HepG2 (cell line): ENCODE data around the gene MXRA8. TPM values are rescaled to one million over a fixed set of nuclear protein-coding genes. Genes with fewer than 3 reads are reported as not detected.
A peak's percentile ranks its signal among the peaks of the same experiment; 100 is the strongest.

Source experiments
- EZH2 ChIP-seq: conservative IDR thresholded peaks from 2 replicates; pipeline ENCODE4 v1.6.1; 2012; ENCODE audit warnings: mild to moderate bottlenecking, low read depth, low read length, moderate library complexity
- FOSL1 ChIP-seq: sonication (generic); formaldehyde crosslinking; IDR thresholded peaks from 2 replicates; pipeline ENCODE4 v1.9.0; 2021; ENCODE audit warnings: missing genetic modification reagents, borderline replicate concordance
- HMG20A ChIP-seq: IDR thresholded peaks from 2 replicates; pipeline ENCODE4 v1.6.1; 2016; ENCODE audit warnings: borderline replicate concordance
- HNRNPL ChIP-seq: fragments of 200-400 bp; formaldehyde crosslinking; IDR thresholded peaks from 2 replicates; pipeline ENCODE4 v1.6.1; 2017; ENCODE audit warnings: mild to moderate bottlenecking, low read depth, low read length
- NKX3-1 ChIP-seq: sonication (generic); formaldehyde crosslinking; IDR thresholded peaks from 2 replicates; pipeline ENCODE4 v1.5.0; 2020; ENCODE audit warnings: missing genetic modification reagents
- PHF20 ChIP-seq: sonication (generic); formaldehyde crosslinking; IDR thresholded peaks from 2 replicates; pipeline ENCODE4 v1.5.0; 2020; ENCODE audit warnings: mild to moderate bottlenecking, missing genetic modification reagents
- REL ChIP-seq: sonication (generic); formaldehyde crosslinking; conservative IDR thresholded peaks from 2 replicates; pipeline ENCODE4 v1.8.0; 2022; ENCODE audit warnings: mild to moderate bottlenecking, missing genetic modification reagents, moderate library complexity
- RORA ChIP-seq: sonication (generic); formaldehyde crosslinking; IDR thresholded peaks from 2 replicates; pipeline ENCODE4 v1.5.0; 2020; ENCODE audit warnings: mild to moderate bottlenecking, missing genetic modification reagents, moderate library complexity
- SIX1 ChIP-seq: sonication (generic); formaldehyde crosslinking; IDR thresholded peaks from 2 replicates; pipeline ENCODE4 v1.4.0; 2020; ENCODE audit warnings: missing genetic modification reagents, borderline replicate concordance
- TAF1 ChIP-seq: sonication (generic); formaldehyde crosslinking; IDR thresholded peaks from 2 replicates; pipeline ENCODE4 v1.4.0; 2020; ENCODE audit warnings: missing genetic modification reagents
- TFE3 ChIP-seq: IDR thresholded peaks from 2 replicates; pipeline ENCODE4 v1.6.1; 2016
- ZFP41 ChIP-seq: sonication (generic); formaldehyde crosslinking; IDR thresholded peaks from 2 replicates; pipeline ENCODE4 v1.4.0; 2020; ENCODE audit warnings: mild to moderate bottlenecking, missing genetic modification reagents, borderline replicate concordance
- ZMYM4 ChIP-seq: sonication (generic); formaldehyde crosslinking; IDR thresholded peaks from 2 replicates; pipeline ENCODE4 v1.8.1; 2023; ENCODE audit warnings: mild to moderate bottlenecking, missing genetic modification reagents
- ZNF432 ChIP-seq: sonication (generic); formaldehyde crosslinking; IDR thresholded peaks from 2 replicates; pipeline ENCODE4 v1.5.0; 2020; ENCODE audit warnings: missing genetic modification reagents, mild to moderate bottlenecking, borderline replicate concordance
- ZNF552 ChIP-seq: sonication (generic); formaldehyde crosslinking; IDR thresholded peaks from 2 replicates; pipeline ENCODE4 v1.9.0; 2022; ENCODE audit warnings: missing genetic modification reagents, mild to moderate bottlenecking, borderline replicate concordance
- ZNF567 ChIP-seq: sonication (generic); formaldehyde crosslinking; IDR thresholded peaks from 2 replicates; pipeline ENCODE4 v1.8.1; 2023; ENCODE audit warnings: mild to moderate bottlenecking, missing genetic modification reagents, borderline replicate concordance
- ZNF737 ChIP-seq: sonication (generic); formaldehyde crosslinking; IDR thresholded peaks from 2 replicates; pipeline ENCODE4 v1.5.0; 2020; ENCODE audit warnings: missing genetic modification reagents, mild to moderate bottlenecking, borderline replicate concordance
- ZNF749 ChIP-seq: sonication (generic); formaldehyde crosslinking; IDR thresholded peaks from 2 replicates; pipeline ENCODE4 v1.8.0; 2022; ENCODE audit warnings: mild to moderate bottlenecking, missing genetic modification reagents, moderate library complexity, borderline replicate concordance
- ZSCAN31 ChIP-seq: sonication (generic); formaldehyde crosslinking; IDR thresholded peaks from 2 replicates; pipeline ENCODE4 v1.5.0; 2020; ENCODE audit warnings: low read depth, mild to moderate bottlenecking, missing genetic modification reagents
- polyA plus RNA-seq, 8 experiments: library from polyadenylated mRNA; depleted of rRNA in 3 of 8; stranded (reverse) in 7 of 8; unstranded in 1 of 8; fragments of >200 nt; fragmentation: Illumina TruSeq in 4 of 8; extraction: Trizol in 4 of 8; gene quantifications; 2 replicates each; pipeline versions ENCODE4 v1.2.1 to v1.2.3, GENCODE V29; 2011 to 2016; ENCODE audit warnings: low read depth in 4 of 8, missing spikeins in 1 of 8, mixed read lengths in 1 of 8; ENCODE audit not compliant: insufficient read depth in 1 of 8
- total RNA-seq, 5 experiments: library from RNA; depleted of rRNA; stranded (reverse); fragments of >200 nt; fragmentation: Illumina TruSeq; extraction: Trizol; gene quantifications; 2 replicates each; pipeline ENCODE4 v1.2.3, GENCODE V29; 2016; ENCODE audit warnings: low read depth in 1 of 5
- TF ChIP-seq, protein P1 (sequence below), 2 experiments: fragments of 450-650 bp in 1 of 2; sonication (generic) in 1 of 2; formaldehyde crosslinking; IDR thresholded peaks; 2 replicates each; pipeline versions ENCODE4 v1.5.0 to v1.8.0; 2020 to 2022; ENCODE audit warnings: mild to moderate bottlenecking in 1 of 2, missing genetic modification reagents in 1 of 2
- TF ChIP-seq, protein P2 (sequence below): sonication (generic); formaldehyde crosslinking; IDR thresholded peaks from 2 replicates; pipeline ENCODE4 v1.8.1; 2023; ENCODE audit warnings: mild to moderate bottlenecking, inconsistent platforms, moderate library complexity, missing genetic modification reagents, borderline replicate concordance
- TF ChIP-seq, protein P3 (sequence below): sonication (generic); formaldehyde crosslinking; conservative IDR thresholded peaks from 2 replicates; pipeline ENCODE4 v1.4.0; 2020; ENCODE audit warnings: missing genetic modification reagents

The MXRA8 gene
- total and polyA plus RNA-seq, 2 of the 13 experiments (the other 11 are each of a cell fraction or from before 2014, with no cell fraction given) = 19.8 to 44.8 TPM

DNA sequence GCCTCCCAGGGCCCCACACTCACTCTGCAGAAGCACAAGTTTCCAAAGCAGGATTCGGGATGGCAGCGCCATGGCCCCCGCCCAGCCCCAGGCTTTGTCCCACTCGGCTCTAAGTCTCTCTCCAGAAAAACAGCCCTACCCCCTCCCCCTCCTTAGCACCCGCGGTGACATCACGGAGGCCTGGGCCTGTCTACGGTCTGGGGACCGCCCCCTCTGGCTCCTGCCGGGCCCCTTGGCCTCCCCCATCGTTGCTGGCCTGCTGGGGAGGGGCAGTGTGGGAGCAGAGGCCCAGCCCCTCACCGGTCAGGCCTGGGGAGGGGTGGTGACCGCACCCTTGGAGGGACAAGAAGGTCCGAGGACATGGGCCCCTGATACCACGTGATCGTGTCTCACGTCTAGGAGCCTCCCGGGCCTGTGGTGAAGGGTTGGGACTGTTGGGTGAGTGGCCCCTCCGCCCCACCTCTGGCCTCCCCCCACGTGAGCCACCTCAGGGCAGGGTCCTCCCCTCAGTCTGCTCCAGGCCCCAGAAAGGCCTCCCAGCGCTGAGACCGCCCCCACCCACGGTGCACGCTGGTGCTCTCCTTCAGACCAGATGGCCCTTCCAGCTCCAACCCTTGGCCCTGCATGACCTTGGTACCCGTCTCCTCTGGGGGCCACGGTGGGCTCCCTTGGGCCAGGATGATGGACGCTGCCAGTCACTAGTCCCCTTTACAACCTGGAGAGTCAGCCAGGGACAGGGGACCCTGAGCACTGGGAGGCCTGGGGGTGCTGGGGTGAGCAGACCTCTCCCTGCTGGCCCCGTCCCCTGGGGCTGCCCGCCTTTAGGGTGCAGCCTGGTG lies at the start of gene MXRA8 (continued):
- 0 out of 2 replicates have a peak, but pooled peaks have one; percentile 58 for TF ChIP-seq ZNF552
- 0 out of 2 replicates have a peak, but pooled peaks have one; percentile 31 for TF ChIP-seq HNRNPL
- no peak for TF ChIP-seq SIX1 (CRISPR knock-in tag)
- no peak for TF ChIP-seq FOSL1 (CRISPR knock-in tag)
- TF ChIP-seq ZNF749 (CRISPR knock-in tag) = no peak
- TF ChIP-seq, protein P1, sequence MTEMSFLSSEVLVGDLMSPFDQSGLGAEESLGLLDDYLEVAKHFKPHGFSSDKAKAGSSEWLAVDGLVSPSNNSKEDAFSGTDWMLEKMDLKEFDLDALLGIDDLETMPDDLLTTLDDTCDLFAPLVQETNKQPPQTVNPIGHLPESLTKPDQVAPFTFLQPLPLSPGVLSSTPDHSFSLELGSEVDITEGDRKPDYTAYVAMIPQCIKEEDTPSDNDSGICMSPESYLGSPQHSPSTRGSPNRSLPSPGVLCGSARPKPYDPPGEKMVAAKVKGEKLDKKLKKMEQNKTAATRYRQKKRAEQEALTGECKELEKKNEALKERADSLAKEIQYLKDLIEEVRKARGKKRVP (CRISPR knock-in tag; IDR thresholded peaks at IDR 0.05) = no peak
- no peak for TF ChIP-seq ZNF737 (CRISPR knock-in tag)
- TF ChIP-seq, protein P2, sequence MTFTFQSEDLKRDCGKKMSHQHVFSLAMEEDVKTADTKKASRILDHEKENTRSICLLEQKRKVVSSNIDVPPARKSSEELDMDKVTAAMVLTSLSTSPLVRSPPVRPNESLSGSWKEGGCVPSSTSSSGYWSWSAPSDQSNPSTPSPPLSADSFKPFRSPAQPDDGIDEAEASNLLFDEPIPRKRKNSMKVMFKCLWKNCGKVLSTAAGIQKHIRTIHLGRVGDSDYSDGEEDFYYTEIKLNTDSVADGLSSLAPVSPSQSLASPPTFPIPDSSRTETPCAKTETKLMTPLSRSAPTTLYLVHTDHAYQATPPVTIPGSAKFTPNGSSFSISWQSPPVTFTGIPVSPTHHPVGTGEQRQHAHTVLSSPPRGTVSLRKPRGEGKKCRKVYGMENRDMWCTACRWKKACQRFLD = no peak
- no peak for TF ChIP-seq NKX3-1 (CRISPR knock-in tag)
- TF ChIP-seq ZSCAN31 (CRISPR knock-in tag) = no peak
- no peak for TF ChIP-seq TFE3
- TF ChIP-seq ZNF567 (CRISPR knock-in tag) = no peak
- no peak for TF ChIP-seq REL (CRISPR knock-in tag)
- no peak for TF ChIP-seq ZFP41 (CRISPR knock-in tag)
- TF ChIP-seq RORA (CRISPR knock-in tag) = no peak
- TF ChIP-seq ZMYM4 (CRISPR knock-in tag) = 0 out of 2 replicates have a peak, but pooled peaks have one; percentile 25
- no peak for TF ChIP-seq HMG20A (CRISPR knock-in tag)
- peak; percentile 21; the same call in 1 of the 2 replicates for TF ChIP-seq TAF1
- TF ChIP-seq ZNF432 = no peak
- TF ChIP-seq PHF20 (CRISPR knock-in tag) = no peak
- TF ChIP-seq, protein P3, sequence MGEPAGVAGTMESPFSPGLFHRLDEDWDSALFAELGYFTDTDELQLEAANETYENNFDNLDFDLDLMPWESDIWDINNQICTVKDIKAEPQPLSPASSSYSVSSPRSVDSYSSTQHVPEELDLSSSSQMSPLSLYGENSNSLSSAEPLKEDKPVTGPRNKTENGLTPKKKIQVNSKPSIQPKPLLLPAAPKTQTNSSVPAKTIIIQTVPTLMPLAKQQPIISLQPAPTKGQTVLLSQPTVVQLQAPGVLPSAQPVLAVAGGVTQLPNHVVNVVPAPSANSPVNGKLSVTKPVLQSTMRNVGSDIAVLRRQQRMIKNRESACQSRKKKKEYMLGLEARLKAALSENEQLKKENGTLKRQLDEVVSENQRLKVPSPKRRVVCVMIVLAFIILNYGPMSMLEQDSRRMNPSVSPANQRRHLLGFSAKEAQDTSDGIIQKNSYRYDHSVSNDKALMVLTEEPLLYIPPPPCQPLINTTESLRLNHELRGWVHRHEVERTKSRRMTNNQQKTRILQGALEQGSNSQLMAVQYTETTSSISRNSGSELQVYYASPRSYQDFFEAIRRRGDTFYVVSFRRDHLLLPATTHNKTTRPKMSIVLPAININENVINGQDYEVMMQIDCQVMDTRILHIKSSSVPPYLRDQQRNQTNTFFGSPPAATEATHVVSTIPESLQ (CRISPR knock-in tag) = no peak
- no peak for TF ChIP-seq EZH2
